GM12878 (cell line): ENCODE data around the gene AKR1A1. TPM values are rescaled to one million over a fixed set of nuclear protein-coding genes. Genes with fewer than 3 reads are reported as not detected.

ENCODE experiments used
- ATAC-seq: fragments of 200-7000 bp; cut with Tn5 transposase; 3 replicates; pipeline ENCODE4 v1.9.1; 2020; ENCODE audit warnings: mild to moderate bottlenecking, moderate library complexity
- BruUV-seq: library from RNA; stranded (reverse); fragments of 400-500 nt; replicated peaks from 2 replicates; lab custom pipeline; 2021; lab: Mats Ljungman, UMichigan
- CTCF ChIA-PET: fragments of 300-600 bp; sonication (Branson Sonifier 250); formaldehyde crosslinking; extraction: SDS; loops from one replicate; lab custom pipeline; 2021; ENCODE audit warnings: inconsistent platforms; lab: Yijun Ruan, JAX
- POLR2A ChIA-PET: fragments of 350-600 bp; formaldehyde crosslinking; extraction: SDS; loops from one replicate; lab custom pipeline; 2021; ENCODE audit warnings: inconsistent platforms; lab: Charles Lee
- RAD21 ChIA-PET: fragments of 300-600 bp; sonication (Branson Sonifier 250); formaldehyde crosslinking; loops from one replicate; lab custom pipeline; 2023; ENCODE audit warnings: antibody characterized with exemption; ENCODE audit not compliant: unreplicated experiment; lab: Charles Lee
- SMC1A ChIA-PET: fragments of 300-600 bp; sonication (Branson Sonifier 250); formaldehyde crosslinking; loops from one replicate; lab custom pipeline; 2023; ENCODE audit not compliant: unreplicated experiment, uncharacterized antibody; lab: Charles Lee
- DNase-seq: peaks from one replicate; pipeline ENCODE4 v3.0.0-alpha.2; 2011; ENCODE audit warnings: low read depth, low spot score
- FAIRE-seq: peaks from 3 replicates; lab custom pipeline; 2011; peaks lifted over from hg19 to GRCh38; lab: Jason Lieb, UNC
- H2AFZ ChIP-seq: 2 replicates; pipeline ENCODE4 v1.6.0; 2011; ENCODE audit warnings: low read depth, low read length, control low read depth; ENCODE audit not compliant: control insufficient read depth
- H3K27ac ChIP-seq: 2 replicates; pipeline ENCODE4 v1.5.1; 2011; ENCODE audit warnings: control low read depth; ENCODE audit not compliant: control insufficient read depth, insufficient read depth
- H3K27me3 ChIP-seq, 2 experiments: replicated peaks in 1 of 2; 2 replicates each; pipeline versions ENCODE4 v1.6.0 to v1.6.1; 2011; ENCODE audit warnings: low read length in 1 of 2; ENCODE audit not compliant: control insufficient read depth in 2 of 2, insufficient read depth in 2 of 2
- H3K36me3 ChIP-seq, 2 experiments: 2 replicates each; pipeline ENCODE4 v1.5.1; 2011; ENCODE audit warnings: low read length in 1 of 2; ENCODE audit not compliant: control insufficient read depth in 2 of 2, insufficient read depth in 2 of 2
- H3K4me1 ChIP-seq: 2 replicates; pipeline ENCODE4 v1.6.1; 2011; ENCODE audit warnings: mild to moderate bottlenecking, low read length, moderate library complexity, mixed read lengths; ENCODE audit not compliant: control insufficient read depth, insufficient read depth
- H3K4me2 ChIP-seq: 2 replicates; pipeline ENCODE4 v1.6.0; 2011; ENCODE audit warnings: control low read depth; ENCODE audit not compliant: control insufficient read depth, insufficient read depth
- H3K4me3 ChIP-seq: fragments of 200-600 bp; sonication (generic); 2 replicates; pipeline ENCODE4 v1.5.1; 2016
- H3K79me2 ChIP-seq: 2 replicates; pipeline ENCODE4 v1.6.0; 2011; ENCODE audit warnings: low read length; ENCODE audit not compliant: control insufficient read depth, insufficient read depth
- H3K9ac ChIP-seq: 2 replicates; pipeline ENCODE4 v1.8.0; 2011; ENCODE audit warnings: low read length, control low read depth, mixed read lengths; ENCODE audit not compliant: control insufficient read depth, insufficient read depth
- H3K9me3 ChIP-seq: replicated peaks from 3 replicates; pipeline ENCODE4 v1.5.1; 2011; ENCODE audit warnings: mild to moderate bottlenecking, low read length; ENCODE audit not compliant: control insufficient read depth, insufficient read depth
- H4K20me1 ChIP-seq: 2 replicates; pipeline ENCODE4 v1.6.0; 2011; ENCODE audit not compliant: control insufficient read depth, insufficient read depth
- ATF7 ChIP-seq: fragments of 450-650 bp; IDR thresholded peaks from 2 replicates; pipeline ENCODE4 v1.6.1; 2016; ENCODE audit warnings: low read depth, mild to moderate bottlenecking
- HCFC1 ChIP-seq: fragments of 150-350 bp; IDR thresholded peaks from 2 replicates; pipeline ENCODE4 v1.6.1; 2014; ENCODE audit warnings: low read length
- POLR2A ChIP-seq: IDR thresholded peaks from 2 replicates; pipeline ENCODE4 v1.6.1; 2011; ENCODE audit warnings: low read depth, mild to moderate bottlenecking, low read length
- SKIL ChIP-seq: fragments of 450-650 bp; IDR thresholded peaks from 2 replicates; pipeline ENCODE4 v1.6.1; 2017; ENCODE audit warnings: mild to moderate bottlenecking, low read depth, inconsistent platforms; ENCODE audit not compliant: poor library complexity, severe bottlenecking
- ZBTB11 ChIP-seq: fragments of 450-650 bp; formaldehyde crosslinking; IDR thresholded peaks from 2 replicates; pipeline ENCODE4 v1.5.0; 2022; ENCODE audit warnings: mild to moderate bottlenecking, missing genetic modification characterization
- WGBS: methylation state at CpG from one replicate; pipeline ENCODE4 v1.1.6; 2016; ENCODE audit warnings: low lambda C conversion rate; ENCODE audit not compliant: insufficient replicate concordance, insufficient coverage; ENCODE audit errors: missing lambda C conversion rate; 5-methylcytosine and 5-hydroxymethylcytosine counted together
- in situ Hi-C: fragments of 300-500 bp; cut with MboI; formaldehyde crosslinking; loops from 9 replicates; pipeline ENCODE4 v1.14.3; 2018; ENCODE audit warnings: mixed read lengths
- intact Hi-C: fragments of 100-400 bp; cut with micrococcal nuclease; formaldehyde crosslinking; loops from one replicate; pipeline ENCODE4 v1.14.2; 2022; ENCODE audit not compliant: unreplicated experiment
- polyA plus RNA-seq, 11 experiments: library from polyadenylated mRNA; depleted of rRNA in 4 of 11; unstranded in 6 of 11; stranded (reverse) in 5 of 11; fragments of >200 nt; fragmentation: Nextera tagmentation in 4 of 11; fragmentation: Illumina TruSeq in 1 of 11; extraction: Ambion mirVana in 4 of 11; extraction: Trizol in 1 of 11; gene quantifications; 1 replicate in 1 of 11; 2 replicates in 10 of 11; pipeline versions ENCODE4 v1.2.1 to v1.2.3, GENCODE V29; 2011 to 2016; ENCODE audit warnings: inconsistent platforms in 2 of 11, missing spikeins in 2 of 11, low read depth in 1 of 11
- total RNA-seq, 4 experiments: library from RNA; depleted of rRNA in 3 of 4; stranded (reverse); fragments of >200 nt in 3 of 4; fragmentation: Illumina TruSeq in 1 of 4; extraction: Trizol in 1 of 4; gene quantifications; 2 replicates each; pipeline versions ENCODE4 v1.2.1 to v1.2.3, GENCODE V29; 2013 to 2021

AKR1A1 gene
- total and polyA plus RNA-seq, 10 of the 15 experiments (the other 5 are each of a cell fraction or from before 2014, with no cell fraction given) = 187 to 335 (median 241) TPM

GRCh38 chr1:45585496-45586075, 35.0 kb downstream of the AKR1A1 start (continued):
- TF ChIP-seq SKIL (no peak), HCFC1 (no peak)

- WGBS = 18% methylated on average over 4 of the region's 4 CpGs
- ATAC-seq (no peak), FAIRE-seq (no peak), DNase-seq (no peak)
- H4K20me1 ChIP-seq = peaks cover 4% of the 10 kb centered on the region; the same call in 1 of the 2 replicates
- intact Hi-C loops (loop anchor here (10.0 kb wide), 1 partner anchor 572 kb away; the partner anchor contains the start of genes HECTD3 and UROD), in situ Hi-C loops (no loop called here)
- no peak overlapping the region for H3K9ac ChIP-seq
- H3K27ac ChIP-seq = no peak overlapping the region
- POLR2A ChIA-PET = interaction anchor here (0.7 to 1.0 kb wide), 3 partner anchors 66 to 809 kb away, joined by 3 read pairs; no protein-coding TSS in a partner anchor
- no peaks in the 10 kb centered on the region for H3K27me3 ChIP-seq
- no TSS peak for BruUV-seq
- peak overlapping the region; percentile 93 for H3K4me2 ChIP-seq
- H2AFZ ChIP-seq = no peak overlapping the region
- no peaks in the 10 kb centered on the region for H3K9me3 ChIP-seq
- H3K36me3 ChIP-seq = peaks cover 3 to 6% of the 10 kb centered on the region in 2 experiments; a peak in 3 of 4 replicates
- CTCF ChIA-PET = interaction anchor here (0.7 to 3.7 kb wide), 8 partner anchors 13 to 148 kb away, joined by 3 to 17 read pairs (median 3); no protein-coding TSS in a partner anchor
- H3K4me1 ChIP-seq = peaks cover 12% of the 10 kb centered on the region; the same call in 1 of the 2 replicates
- no peak for TF ChIP-seq POLR2A
- no peak for TF ChIP-seq ZBTB11 (CRISPR knock-in tag)
- 0 out of 2 replicates have a peak, but pooled peaks have one; percentile 4 for TF ChIP-seq ATF7
- SMC1A ChIA-PET = interaction anchor here (0.6 to 1.8 kb wide), 5 partner anchors 69 to 502 kb away, joined by 3 to 4 read pairs (median 3); no protein-coding TSS in a partner anchor
- H3K4me3 ChIP-seq = peak overlapping the region; percentile 94
- peaks cover 74% of the 10 kb centered on the region for H3K79me2 ChIP-seq
- RAD21 ChIA-PET = interaction anchor here (0.5 to 5.8 kb wide), 4 partner anchors 69 to 94 kb away, joined by 3 to 24 read pairs (median 4); no protein-coding TSS in a partner anchor
These were observed 36.1 kb downstream of the AKR1A1 start for GRCh38 chr1:45586769-45587168.
